Measurements from ENCODE around the gene OTOP3.

OTOP3 gene

GRCh38 chr17:74987418-74987908, 51.8 kb downstream of the OTOP3 start, which contains the start of gene CDR2L:
CDR2L (plus strand) TSS chr17:74987632; CDS start chr17:74988044, 412 bp downstream.
- H3K4me3 ChIP-seq (ENCODE audit: low read length) = peak within 1 kb of the TSS; percentile 57
- no peak for TF ChIP-seq ZNF274 (IDR thresholded peaks at IDR 0.05; ENCODE audit: low read depth, low read length)

GRCh38 chr17:74987909-74988711, 52.4 kb downstream of the OTOP3 start:
- no peak for TF ChIP-seq ZNF274 (IDR thresholded peaks at IDR 0.05; ENCODE audit: low read depth, low read length)
- peak overlapping the region; percentile 57 for H3K4me3 ChIP-seq (ENCODE audit: low read length)

- TF ChIP-seq ZNF274 (IDR thresholded peaks at IDR 0.05; ENCODE audit: low read depth, low read length) = no peak
- H3K4me3 ChIP-seq (ENCODE audit: low read length) = no peak overlapping the region
Observed at GRCh38 chr17:74990581-74991105, 54.9 kb downstream of the OTOP3 start.

GRCh38 chr17:74992223-74992622, 56.5 kb downstream of the OTOP3 start:
- H3K4me3 ChIP-seq (ENCODE audit: low read length) = no peak overlapping the region
- no peak for TF ChIP-seq ZNF274 (IDR thresholded peaks at IDR 0.05; ENCODE audit: low read depth, low read length)

- no peak overlapping the region for H3K4me3 ChIP-seq (ENCODE audit: low read length)
- TF ChIP-seq ZNF274 (IDR thresholded peaks at IDR 0.05; ENCODE audit: low read depth, low read length) = no peak
Observed at GRCh38 chr17:74994440-74994839, 58.7 kb downstream of the OTOP3 start.

- no peak for TF ChIP-seq ZNF274 (IDR thresholded peaks at IDR 0.05; ENCODE audit: low read depth, low read length)
- H3K4me3 ChIP-seq (ENCODE audit: low read length) = no peak overlapping the region
Observed at GRCh38 chr17:74995847-74996246, 60.1 kb downstream of the OTOP3 start.

GRCh38 chr17:74998783-74999182, 63.1 kb downstream of the OTOP3 start:
- TF ChIP-seq ZNF274 (IDR thresholded peaks at IDR 0.05; ENCODE audit: low read depth, low read length) = no peak

GRCh38 chr17:74999523-74999922, 63.8 kb downstream of the OTOP3 start:
- no peak overlapping the region for H3K4me3 ChIP-seq (ENCODE audit: low read length)
- TF ChIP-seq ZNF274 (IDR thresholded peaks at IDR 0.05; ENCODE audit: low read depth, low read length) = no peak

More at GRCh38 chr17:74998783-74999182, 63.1 kb downstream of the OTOP3 start:
- no peak overlapping the region for H3K4me3 ChIP-seq (ENCODE audit: low read length)

Measured in GM08714 (cell line).